ENCODE results near the gene WAS. TPM values are rescaled to one million over a fixed set of nuclear protein-coding genes. Genes with fewer than 3 reads are reported as not detected.

The WAS gene
- polyA plus RNA-seq, 2 of the 4 experiments (the other 2 are of a cell fraction): 0.05 to 0.44 TPM

- no peak for TF ChIP-seq ESRRA (IDR thresholded peaks at IDR 0.05; ENCODE audit: borderline replicate concordance, low read length)
- no peak for TF ChIP-seq MAX (IDR thresholded peaks at IDR 0.05)
- no peak for TF ChIP-seq PBX3 (IDR thresholded peaks at IDR 0.05)
Observed at GRCh38 chrX:48736303-48736702, 52.7 kb downstream of the WAS start (continued).

- WGBS (ENCODE audit: missing lambda C conversion rate): 1% methylated on average over 10 of the region's 10 CpGs
- DNase-seq (ENCODE audit: low read depth in 1 of 2, low spot score in 1 of 2) (no peak), FAIRE-seq (no peak), ATAC-seq (no peak)
- Histone ChIP-seq H3K4me3 (peak overlapping the region; percentile 30), H3K9me3 (no peaks in the 10 kb centered on the region), H3K4me2 (peak overlapping the region; percentile 73), H3K4me1 (peaks cover 6% of the 10 kb centered on the region), H3K27ac (peak overlapping the region; percentile 59 to 77)
- POLR2A ChIA-PET: interaction anchor here (0.6 to 1.6 kb wide), 12 partner anchors 8 to 936 kb away, joined by 3 to 23 read pairs (median 4); partner anchors contain the start of genes HDAC6, OTUD5, PQBP1 and RBM3
- CTCF ChIA-PET: interaction anchor here (1.2 kb wide), 1 partner anchor 15 kb away, joined by 3 read pairs; no protein-coding TSS in a partner anchor
- TF ChIP-seq HOXB13 (CRISPR knock-in tag; IDR thresholded peaks at IDR 0.05; ENCODE audit: low read depth): no peak
- no peak for TF ChIP-seq ZSCAN20 (CRISPR knock-in tag; IDR thresholded peaks at IDR 0.05)
- TF ChIP-seq EHF (CRISPR knock-in tag; IDR thresholded peaks at IDR 0.05): no peak
- TF ChIP-seq NFE2L2 (conservative IDR thresholded peaks at IDR 0.05; ENCODE audit: low read length): no peak
- TF ChIP-seq GATA3 (IDR thresholded peaks at IDR 0.05; ENCODE audit: borderline replicate concordance): no peak
- no peak for TF ChIP-seq MYC (IDR thresholded peaks at IDR 0.05; ENCODE audit: borderline replicate concordance, low read length)
- no peak for TF ChIP-seq HDAC2 (IDR thresholded peaks at IDR 0.05)
- TF ChIP-seq KDM1A (IDR thresholded peaks at IDR 0.05; ENCODE audit: low read depth): no peak
- TF ChIP-seq POLR2A (IDR thresholded peaks at IDR 0.05; ENCODE audit: low read length): no peak
- TF ChIP-seq JUN (IDR thresholded peaks at IDR 0.05): no peak
- TF ChIP-seq FOXS1 (CRISPR knock-in tag; IDR thresholded peaks at IDR 0.05): no peak
- TF ChIP-seq CTCF (IDR thresholded peaks at IDR 0.05): no peak
- TF ChIP-seq CEBPB (IDR thresholded peaks at IDR 0.05): no peak
- TF ChIP-seq RAD21 (conservative IDR thresholded peaks at IDR 0.05 in 1 of 2, IDR thresholded peaks at IDR 0.05 in 1 of 2): no peak
- TF ChIP-seq CBX2 (IDR thresholded peaks at IDR 0.05; ENCODE audit: borderline replicate concordance, low read depth): no peak
- TF ChIP-seq ELK1 (IDR thresholded peaks at IDR 0.05; ENCODE audit: low read depth, low read length): no peak
- no peak for TF ChIP-seq NPAS2 (CRISPR knock-in tag; IDR thresholded peaks at IDR 0.05; ENCODE audit: borderline replicate concordance)
- no peak for TF ChIP-seq REST (IDR thresholded peaks at IDR 0.05)
- no peak; the same call in 1 of the 2 replicates for TF ChIP-seq CHD4 (IDR thresholded peaks at IDR 0.05; ENCODE audit: borderline replicate concordance)
- TF ChIP-seq ZC3H11A (IDR thresholded peaks at IDR 0.05): no peak
Observed at GRCh38 chrX:48736878-48737212, 53.2 kb downstream of the WAS start.

All from A549 (cell line).